Activated CD8-positive, alpha-beta memory T cell treated with anti-CD3 and anti-CD28 coated beads for 24 hours (primary cell): ENCODE results near the gene KIZ.
A peak's percentile ranks its signal among the peaks of the same experiment; 100 is the strongest.
"Not testable (repeated sequence)": the region's sequence is repeated elsewhere in the genome, so short reads cannot be mapped to it uniquely, and the experiment has no call there.

ENCODE experiments used
- DNase-seq: peaks from one replicate; pipeline ENCODE4 v3.0.0-alpha.2; 2020

Gene KIZ

GRCh38 chr20:21232546-21233280 is 106.8 kb downstream of the KIZ start:
- no peak for DNase-seq

DNA sequence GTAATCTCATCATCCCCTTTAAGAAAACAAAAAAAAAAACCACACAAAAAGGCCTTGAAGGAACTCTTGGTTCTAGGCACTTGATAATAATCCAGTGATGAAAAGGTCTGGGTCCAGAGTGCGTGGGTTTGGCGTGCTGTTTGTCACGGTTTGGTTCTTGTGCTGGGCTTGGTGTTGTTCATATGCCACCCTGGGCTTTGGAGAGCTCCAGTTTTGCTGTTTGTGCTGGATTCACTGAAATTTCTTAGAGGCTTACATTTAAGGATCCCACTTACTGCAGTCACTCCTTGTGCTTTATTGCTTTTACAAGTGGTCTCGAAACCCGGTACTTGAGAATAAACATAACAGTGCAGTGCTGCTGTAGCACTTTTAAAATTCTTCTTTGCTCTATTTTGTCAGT is 108.4 kb downstream of the KIZ start:
- no peak for DNase-seq

DNA sequence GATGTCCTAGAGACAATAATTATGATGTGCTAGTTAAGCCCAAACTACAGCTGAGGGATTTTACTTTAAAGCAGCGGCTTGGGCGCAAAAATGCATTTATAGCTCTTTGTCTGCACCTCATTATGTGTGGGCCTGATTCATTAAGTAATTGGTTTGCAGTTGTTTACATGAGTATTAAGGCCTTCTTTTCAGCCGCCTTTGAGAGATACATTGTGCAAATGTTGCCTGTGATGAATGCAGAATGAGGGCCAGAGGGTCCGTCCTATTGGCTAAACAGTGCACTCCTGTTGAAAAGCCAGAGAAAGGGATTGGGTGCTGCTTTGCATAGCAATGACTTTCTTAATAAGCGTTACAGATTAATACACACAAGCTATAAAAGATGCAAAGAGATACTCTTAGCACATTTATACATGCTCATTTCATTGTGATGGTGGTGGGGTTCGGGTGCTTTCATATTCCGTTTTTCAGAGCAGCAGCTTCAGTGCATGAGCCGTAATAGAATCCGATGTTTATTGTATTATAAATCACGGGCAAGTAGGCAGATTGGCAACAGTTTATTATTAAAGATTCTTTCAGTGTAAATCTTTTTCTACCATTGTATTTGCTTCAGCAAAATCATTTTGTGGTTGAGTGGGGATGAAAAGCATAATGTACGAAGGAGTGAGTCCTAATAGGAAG is 109.1 kb downstream of the KIZ start:
- DNase-seq: no peak

- peak; percentile 77 for DNase-seq
These were observed 109.9 kb downstream of the KIZ start for GRCh38 chr20:21235484-21236445.

DNA sequence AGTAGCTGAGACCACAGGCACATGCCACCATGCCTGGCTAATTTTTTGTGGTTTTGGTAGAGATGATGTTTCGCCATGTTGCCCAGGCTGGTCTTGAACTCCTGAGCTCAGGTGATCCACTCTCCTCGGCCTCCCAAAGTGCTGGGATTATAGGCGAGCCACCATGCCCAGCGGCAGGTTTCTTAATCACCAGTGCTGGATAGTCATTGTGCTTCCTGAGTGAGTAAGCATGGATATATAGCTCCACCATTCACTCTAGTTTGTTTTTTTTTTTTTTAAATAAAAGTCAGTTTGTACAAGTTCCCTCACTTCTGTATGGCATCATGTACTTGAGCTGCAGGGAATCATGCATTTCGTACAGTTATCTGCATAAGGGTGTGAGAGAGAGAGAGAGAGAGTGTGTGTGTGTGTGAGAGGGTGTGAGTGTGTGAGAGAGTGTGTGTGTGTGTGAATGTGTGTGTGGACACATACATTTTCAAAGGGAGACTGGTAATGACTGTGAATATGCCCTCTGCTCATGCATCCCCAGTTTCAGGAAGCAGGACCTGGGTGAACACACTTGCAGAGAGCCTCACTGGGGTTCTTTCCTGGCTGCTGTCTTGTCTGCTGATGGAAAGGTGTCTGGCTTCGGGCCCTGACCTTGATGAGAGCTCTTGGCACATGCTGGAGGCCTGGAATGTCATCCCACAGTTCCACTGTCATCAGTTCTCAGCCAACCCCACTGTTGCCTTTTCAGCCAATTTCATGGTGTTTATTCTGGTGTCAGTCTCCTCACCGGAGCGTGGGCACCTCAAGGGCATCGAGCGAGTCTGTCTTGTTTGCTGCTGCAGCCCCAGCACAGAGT is 112.3 kb downstream of the KIZ start:
- no peak for DNase-seq

- no peak for DNase-seq
These were observed 113.1 kb downstream of the KIZ start for GRCh38 chr20:21238818-21239536.

- DNase-seq: no peak
These were observed 114.5 kb downstream of the KIZ start for GRCh38 chr20:21240394-21240793.

GRCh38 chr20:21241406-21241805 is 115.5 kb downstream of the KIZ start:
- DNase-seq: no peak

- no peak for DNase-seq
These were observed 117.9 kb downstream of the KIZ start for GRCh38 chr20:21243811-21244210.

DNA sequence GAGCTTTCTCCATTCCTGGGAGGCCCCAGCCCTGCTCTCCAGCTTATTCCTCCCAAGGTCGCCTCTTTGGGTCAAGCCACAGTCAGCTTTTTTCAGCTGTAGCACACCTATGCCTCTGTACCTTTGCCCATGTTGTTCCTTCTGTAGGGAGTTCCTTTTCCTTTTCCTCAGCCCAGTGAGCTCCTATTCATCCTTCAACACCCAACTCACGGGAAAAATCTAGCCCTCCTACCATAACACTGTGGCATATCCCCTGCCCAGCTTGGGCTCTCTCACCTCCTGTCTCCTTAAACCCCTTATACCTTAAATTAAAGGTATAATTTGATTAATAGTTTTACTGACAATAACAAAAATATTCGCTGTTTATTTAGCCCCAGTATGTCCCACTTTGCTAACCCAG is 118.9 kb downstream of the KIZ start:
- DNase-seq: no peak

- no peak for DNase-seq
These were observed 120.3 kb downstream of the KIZ start for GRCh38 chr20:21246161-21246560.

GRCh38 chr20:21247603-21248095 is 121.8 kb downstream of the KIZ start:
- DNase-seq: not testable (repeated sequence)

DNA sequence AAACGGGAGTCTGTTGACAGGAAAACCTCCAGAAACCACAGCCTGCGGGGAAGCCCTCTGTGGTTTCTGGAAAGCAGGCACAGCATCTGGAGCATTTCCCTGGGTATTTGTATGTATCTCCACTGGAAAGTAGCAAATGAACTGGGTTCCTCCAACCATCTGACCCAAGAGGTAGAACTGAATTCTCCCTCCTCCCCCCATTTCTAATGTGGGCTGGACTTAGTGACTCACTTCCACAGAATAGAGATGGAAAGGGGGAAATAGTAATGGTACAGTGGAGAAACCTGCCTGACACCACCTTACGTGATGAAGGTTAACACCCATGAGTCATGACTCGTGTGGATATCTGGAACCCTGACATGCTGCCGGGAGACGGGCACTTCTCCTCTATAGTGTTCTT is 125.4 kb downstream of the KIZ start:
- no peak for DNase-seq

GRCh38 chr20:21257192-21257591 is 131.3 kb downstream of the KIZ start:
- no peak for DNase-seq

DNA sequence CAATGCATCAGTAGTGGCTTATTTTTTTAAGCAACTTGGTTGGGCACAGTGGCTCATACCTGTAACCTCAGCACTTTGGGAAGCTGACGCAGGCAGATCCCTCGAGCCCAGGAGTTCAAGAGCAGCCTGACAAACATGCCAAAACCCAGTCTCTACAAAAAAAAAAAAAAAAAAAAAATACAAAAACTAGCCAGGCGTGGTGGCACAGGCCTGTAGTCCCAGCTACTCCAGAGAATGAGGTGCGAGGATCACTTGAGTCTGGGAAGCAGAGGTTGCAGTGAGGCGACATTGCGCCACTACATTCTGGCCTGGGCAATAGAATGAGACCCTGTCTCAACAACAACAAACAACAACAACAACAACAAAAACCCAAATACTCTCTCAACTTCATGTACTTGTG is 132.5 kb downstream of the KIZ start:
- DNase-seq: no peak

DNA sequence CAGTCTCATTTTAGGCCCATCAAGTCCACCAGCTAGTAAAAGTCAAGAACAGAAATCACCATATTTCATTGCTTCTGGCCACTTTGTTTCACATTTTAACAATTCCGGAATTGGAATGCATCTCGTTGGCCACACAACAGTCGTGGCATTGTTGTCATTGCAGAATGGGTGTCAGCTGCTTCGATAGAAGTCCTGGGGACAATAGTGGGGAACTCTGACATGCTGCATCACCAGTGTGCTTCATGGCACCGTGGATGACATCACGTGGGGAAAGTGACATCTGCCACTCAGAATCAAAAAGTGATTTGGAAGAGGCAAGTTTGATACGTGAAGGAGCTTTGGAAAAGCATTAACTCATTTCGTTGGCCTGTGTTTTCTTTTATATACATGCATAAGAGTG is 133.5 kb downstream of the KIZ start:
- DNase-seq: no peak

DNA sequence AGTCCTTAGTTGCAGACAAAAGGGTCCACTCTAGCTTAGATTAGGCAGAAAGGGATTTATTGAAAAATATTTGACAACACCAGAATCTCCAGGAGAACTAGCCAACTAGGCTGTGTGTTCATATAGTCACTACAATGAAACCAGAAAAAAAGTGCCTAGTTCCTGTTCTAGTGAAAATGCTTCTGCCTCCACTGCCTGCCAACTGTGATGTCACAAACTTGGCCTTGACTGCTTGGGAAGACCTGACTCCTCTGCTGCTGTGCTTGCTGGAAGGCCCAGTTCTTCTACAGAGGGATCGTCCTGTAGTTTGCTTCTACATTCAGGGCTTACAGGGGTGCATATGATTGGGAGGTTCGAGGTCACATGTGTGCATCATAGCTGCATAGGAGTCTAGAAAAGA is 136.9 kb downstream of the KIZ start:
- no peak for DNase-seq

- DNase-seq: no peak
These were observed 139.6 kb downstream of the KIZ start for GRCh38 chr20:21265261-21266190.

- no peak for DNase-seq
These were observed 140.3 kb downstream of the KIZ start for GRCh38 chr20:21266191-21266536.

- no peak for DNase-seq
These were observed 143.9 kb downstream of the KIZ start for GRCh38 chr20:21269772-21270171.

DNA sequence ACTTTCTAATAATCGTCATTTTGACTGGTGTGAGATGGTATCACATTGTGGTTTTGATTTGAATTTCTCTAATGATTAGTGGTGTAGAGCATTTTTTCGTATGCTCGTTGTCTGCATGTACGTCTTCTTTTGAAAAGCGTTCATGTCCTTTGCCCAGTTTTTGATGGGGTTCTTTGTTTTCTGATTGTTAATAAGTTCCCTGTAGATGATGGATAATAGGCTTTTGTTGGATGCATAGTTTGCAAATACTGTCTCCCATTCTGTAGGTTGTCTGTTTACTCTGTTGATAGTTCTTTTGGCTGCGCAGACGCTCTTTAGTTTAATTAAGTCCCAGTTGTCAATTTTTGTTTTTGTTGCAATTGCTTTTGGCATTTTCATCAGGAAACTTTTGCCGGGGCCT is 144.9 kb downstream of the KIZ start:
- DNase-seq: no peak
